Measurements from ENCODE around the gene SLC35B2. TPM values are rescaled to one million over a fixed set of nuclear protein-coding genes. Genes with fewer than 3 reads are reported as not detected.

SLC35B2 gene
- total RNA-seq, 2 donors from 2014 or later = 23.1 to 28.9 TPM

GRCh38 chr6:44228433-44228832 is 28.9 kb downstream of the SLC35B2 start:
- peak; percentile 61 for DNase-seq (ENCODE audit: low spot score)
- intact Hi-C loops (cut with DNase I) = no loop called here

GRCh38 chr6:44228031-44228430 is 29.3 kb downstream of the SLC35B2 start:
- peak; percentile 48 for DNase-seq (ENCODE audit: low spot score)
- intact Hi-C loops (cut with DNase I) = no loop called here

- intact Hi-C loops (cut with DNase I) = no loop called here
- peak; percentile 71 for DNase-seq (ENCODE audit: low spot score)
These were observed 30.1 kb downstream of the SLC35B2 start for GRCh38 chr6:44227148-44227793.

GRCh38 chr6:44226368-44227147 is 30.8 kb downstream of the SLC35B2 start:
- DNase-seq (ENCODE audit: low spot score) = peak; percentile 77
- intact Hi-C loops (cut with DNase I) = loop anchor here in 1 of 2 donors (1.0 kb wide), 1 partner anchor 40 kb away; no protein-coding TSS in a partner anchor

GRCh38 chr6:44225579-44226325 is 31.6 kb downstream of the SLC35B2 start:
- DNase-seq (ENCODE audit: low spot score) = peak; percentile 62
- intact Hi-C loops (cut with DNase I) = loop anchor here in 1 of 2 donors (1.0 kb wide), 1 partner anchor 41 kb away; no protein-coding TSS in a partner anchor

GRCh38 chr6:44224965-44225305 is 32.4 kb downstream of the SLC35B2 start:
- intact Hi-C loops (cut with DNase I) = no loop called here
- no peak for DNase-seq (ENCODE audit: low spot score)

GRCh38 chr6:44224029-44224964 is 33.0 kb downstream of the SLC35B2 start:
- intact Hi-C loops (cut with DNase I) = no loop called here
- DNase-seq (ENCODE audit: low spot score) = no peak

- intact Hi-C loops (cut with DNase I) = no loop called here
- DNase-seq (ENCODE audit: low spot score) = peak; percentile 94
These were observed 33.9 kb downstream of the SLC35B2 start, which contains the start of gene SLC29A1 for GRCh38 chr6:44223319-44224028. TSS of gene SLC29A1 (plus strand) at chr6:44223595. CDS start at chr6:44227314, 3,719 bp downstream.

- no peak for DNase-seq (ENCODE audit: low spot score)
- intact Hi-C loops (cut with DNase I) = no loop called here
These were observed 34.6 kb downstream of the SLC35B2 start for GRCh38 chr6:44222486-44223318.

- intact Hi-C loops (cut with DNase I) = no loop called here
- no peak for DNase-seq (ENCODE audit: low spot score)
These were observed 35.4 kb downstream of the SLC35B2 start for GRCh38 chr6:44221961-44222335.

- intact Hi-C loops (cut with DNase I) = no loop called here
- peak; percentile 96 for DNase-seq (ENCODE audit: low spot score)
These were observed 35.9 kb downstream of the SLC35B2 start for GRCh38 chr6:44221291-44221960.

GRCh38 chr6:44220913-44221290 is 36.4 kb downstream of the SLC35B2 start:
- intact Hi-C loops (cut with DNase I) = no loop called here
- no peak for DNase-seq (ENCODE audit: low spot score)

GRCh38 chr6:44219815-44220784 is 37.2 kb downstream of the SLC35B2 start:
- DNase-seq (ENCODE audit: low spot score) = no peak
- intact Hi-C loops (cut with DNase I) = no loop called here

GRCh38 chr6:44219053-44219814 is 38.1 kb downstream of the SLC35B2 start:
- DNase-seq (ENCODE audit: low spot score) = peak; percentile 95
- intact Hi-C loops (cut with DNase I) = no loop called here
